HG03045 (cell line): ENCODE data around the gene VAMP2.
"Not testable (repeated sequence)": the region's sequence is repeated elsewhere in the genome, so short reads cannot be mapped to it uniquely, and the experiment has no call there.

Source experiments
- ATAC-seq: cut with Tn5 transposase; IDR thresholded peaks from one replicate; pipeline ENCODE4 v1.9.1; 2021; ENCODE audit warnings: mild to moderate bottlenecking, moderate library complexity; ENCODE audit not compliant: unreplicated experiment

Gene VAMP2

GRCh38 chr17:8176197-8176940 lies 13.6 kb upstream of the VAMP2 start, which contains the start of gene TMEM107:
TMEM107 (minus strand) TSS chr17:8176380; CDS start chr17:8176286, 94 bp downstream.
- peak; percentile 39 for ATAC-seq

DNA sequence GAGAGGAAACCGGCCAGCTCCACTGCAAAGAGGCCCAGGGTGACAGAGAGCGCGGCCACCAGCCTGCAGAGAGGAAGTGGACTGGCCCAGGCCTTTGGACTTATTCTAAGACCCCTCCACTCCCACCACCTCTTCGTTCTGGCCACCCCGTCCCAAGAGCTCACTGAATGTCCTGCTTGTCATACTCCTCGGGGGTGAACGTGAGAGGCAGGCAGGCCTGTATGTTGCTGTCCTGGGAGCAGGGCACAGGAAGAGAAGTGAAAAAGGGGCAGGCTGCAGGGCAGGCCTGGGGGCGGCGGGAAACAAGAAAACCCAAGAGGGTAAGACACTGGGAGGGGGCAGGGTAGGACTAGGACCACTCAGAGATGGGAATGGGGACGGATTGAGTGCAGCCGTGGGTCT lies 13.0 kb upstream of the VAMP2 start:
- no peak for ATAC-seq

GRCh38 chr17:8173871-8174322 lies 11.1 kb upstream of the VAMP2 start:
- no peak for ATAC-seq

GRCh38 chr17:8173056-8173870 lies 10.5 kb upstream of the VAMP2 start:
- ATAC-seq, result peak; percentile 68

- ATAC-seq, result not testable (repeated sequence)
These were observed 7.4 kb upstream of the VAMP2 start for GRCh38 chr17:8170186-8170585.

DNA sequence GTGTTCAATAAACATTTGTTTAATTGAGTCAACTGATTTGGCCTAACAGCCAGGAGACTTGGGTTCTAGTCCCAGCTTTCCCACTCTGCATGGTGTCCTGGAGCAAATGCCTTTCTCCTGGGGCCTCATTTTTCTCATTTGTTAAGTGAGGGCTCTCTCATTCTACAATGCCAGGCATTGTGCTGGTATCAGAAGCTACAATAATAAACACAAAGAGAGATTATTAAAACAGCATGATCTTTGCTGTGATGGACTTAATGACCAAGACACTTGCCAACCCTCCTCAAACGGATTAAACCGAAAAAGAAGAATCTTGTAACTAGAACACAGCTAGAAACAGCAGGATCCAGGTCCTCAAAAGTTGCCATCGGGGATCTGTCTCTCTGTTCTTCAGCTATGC lies 4.8 kb upstream of the VAMP2 start:
- no peak for ATAC-seq

DNA sequence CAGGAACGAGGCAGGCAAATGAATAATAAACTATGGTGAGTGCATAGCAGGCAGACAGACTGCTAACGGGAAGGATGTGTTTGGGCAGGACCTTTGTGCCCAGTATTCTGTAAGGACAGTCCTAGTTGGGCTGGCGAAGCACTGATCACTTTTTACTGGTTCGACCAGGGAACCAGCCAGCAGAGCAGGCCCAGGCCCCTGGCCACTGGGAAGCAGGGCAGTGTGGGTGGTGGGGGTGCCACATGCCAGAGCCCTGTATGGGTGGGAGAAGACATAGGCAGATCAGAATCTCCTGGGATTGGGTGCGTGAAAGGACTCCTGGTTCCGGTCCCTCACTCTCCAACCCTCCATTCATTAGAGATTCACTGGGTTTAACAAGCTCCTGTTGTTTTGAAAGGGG lies 4.0 kb upstream of the VAMP2 start:
- no peak for ATAC-seq

DNA sequence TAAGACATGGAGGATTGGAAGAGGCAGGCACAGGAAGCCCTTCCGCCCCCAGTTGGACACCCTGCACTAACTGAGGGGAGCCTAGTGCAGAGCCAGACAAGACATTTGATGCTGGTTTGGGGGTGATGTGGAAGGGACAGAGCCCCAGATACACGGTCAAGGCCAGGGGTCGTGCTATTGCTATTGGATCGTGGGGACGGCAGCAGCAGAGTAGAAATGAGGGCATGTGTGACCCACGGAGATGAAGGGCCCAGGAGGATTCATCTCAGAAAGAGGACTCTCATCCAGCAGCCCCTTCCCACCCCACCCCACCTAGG lies 2.0 kb upstream of the VAMP2 start:
- ATAC-seq, result no peak

- no peak for ATAC-seq
These were observed 1.4 kb upstream of the VAMP2 start for GRCh38 chr17:8163978-8164814.

DNA sequence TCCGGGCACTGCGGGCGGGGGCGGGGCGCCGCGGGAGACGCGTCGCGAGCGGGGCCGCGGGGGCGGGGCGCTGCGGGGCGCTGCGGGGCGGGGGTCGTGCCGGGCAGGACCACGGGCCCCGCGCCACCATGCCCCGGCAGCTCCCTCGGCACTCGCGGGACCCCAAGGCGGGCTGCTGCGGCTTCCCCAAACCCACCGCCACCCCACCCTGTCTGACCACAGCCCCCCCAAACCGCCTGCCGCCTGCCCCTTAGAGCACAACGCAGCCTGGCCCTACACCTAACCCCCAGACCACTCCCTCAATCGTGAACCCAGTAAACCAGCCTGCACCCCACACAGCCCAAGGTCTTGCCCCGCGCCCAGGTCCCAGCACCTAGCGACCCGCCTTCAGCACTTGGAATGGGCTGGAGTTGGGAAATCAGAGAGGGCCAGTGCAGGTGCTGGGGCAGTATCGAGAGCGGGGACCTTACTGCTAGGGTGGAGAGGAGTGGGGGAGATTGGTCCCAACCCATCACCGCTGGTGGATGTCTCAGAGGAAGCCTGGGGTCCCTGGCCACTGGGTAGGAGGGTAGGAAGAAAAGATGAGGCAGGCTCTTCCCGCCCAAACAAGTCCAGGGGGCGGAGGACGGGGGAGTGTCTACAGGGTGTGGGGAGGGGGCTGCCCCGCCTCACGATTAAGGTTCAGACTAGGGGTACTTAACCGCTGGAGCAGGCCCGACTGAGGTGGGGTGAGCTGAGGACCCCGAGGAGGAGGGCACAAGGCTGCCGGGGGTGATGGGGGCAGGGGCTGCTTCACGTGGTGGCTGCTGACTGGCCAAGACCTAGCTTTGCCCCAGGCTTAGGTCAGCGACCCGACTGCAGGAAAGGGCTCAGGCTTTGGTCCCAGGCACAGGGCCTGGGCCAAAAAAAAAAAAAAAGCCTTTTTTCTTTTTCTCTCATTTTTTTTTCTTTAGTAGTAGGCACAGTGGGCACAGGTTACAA lies 539 bp upstream of the VAMP2 start:
- ATAC-seq, result no peak

GRCh38 chr17:8161289-8162232 lies 1.2 kb downstream of the VAMP2 start:
- ATAC-seq, result no peak

DNA sequence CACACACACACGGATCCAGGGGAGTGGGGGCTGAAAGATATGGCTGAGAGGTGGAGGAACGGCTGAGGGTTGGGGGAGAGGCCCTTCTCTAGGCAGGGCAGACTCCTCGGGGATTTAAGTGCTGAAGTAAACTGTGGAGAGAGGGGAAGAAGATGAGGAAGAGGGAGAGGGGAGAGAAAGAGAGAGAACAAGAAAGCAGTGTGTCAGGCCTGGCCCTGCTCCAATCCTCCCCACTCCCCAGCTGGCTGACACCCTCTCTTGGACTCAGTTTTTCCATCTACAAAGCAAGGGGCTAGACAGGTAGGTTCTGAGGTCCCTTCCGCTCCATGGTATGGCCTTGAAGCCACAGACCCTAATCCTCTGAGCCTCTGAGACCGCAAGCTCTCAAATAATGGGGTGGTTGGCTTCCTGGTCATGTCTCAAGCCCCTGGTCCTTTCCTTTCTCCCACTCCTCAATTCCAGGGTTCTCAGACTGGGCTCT lies 2.0 kb downstream of the VAMP2 start:
- ATAC-seq, result no peak

DNA sequence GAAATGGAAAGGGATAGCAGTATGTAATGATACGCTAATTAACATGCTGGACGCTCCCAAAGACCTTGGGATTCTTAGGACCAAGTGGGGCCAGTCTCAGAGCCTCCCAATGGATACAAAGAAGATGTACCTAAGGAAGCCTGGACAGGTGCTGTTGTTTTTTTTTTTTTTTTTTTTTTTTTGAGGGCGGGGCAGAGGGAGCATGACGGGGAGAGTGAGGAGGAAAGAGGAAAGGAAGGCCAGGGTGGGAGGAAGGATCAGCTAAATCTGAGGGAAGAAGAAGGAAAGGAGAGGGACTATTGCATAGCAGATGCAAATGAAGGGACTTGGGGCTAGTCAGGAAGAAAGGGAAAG lies 2.5 kb downstream of the VAMP2 start:
- no peak for ATAC-seq

DNA sequence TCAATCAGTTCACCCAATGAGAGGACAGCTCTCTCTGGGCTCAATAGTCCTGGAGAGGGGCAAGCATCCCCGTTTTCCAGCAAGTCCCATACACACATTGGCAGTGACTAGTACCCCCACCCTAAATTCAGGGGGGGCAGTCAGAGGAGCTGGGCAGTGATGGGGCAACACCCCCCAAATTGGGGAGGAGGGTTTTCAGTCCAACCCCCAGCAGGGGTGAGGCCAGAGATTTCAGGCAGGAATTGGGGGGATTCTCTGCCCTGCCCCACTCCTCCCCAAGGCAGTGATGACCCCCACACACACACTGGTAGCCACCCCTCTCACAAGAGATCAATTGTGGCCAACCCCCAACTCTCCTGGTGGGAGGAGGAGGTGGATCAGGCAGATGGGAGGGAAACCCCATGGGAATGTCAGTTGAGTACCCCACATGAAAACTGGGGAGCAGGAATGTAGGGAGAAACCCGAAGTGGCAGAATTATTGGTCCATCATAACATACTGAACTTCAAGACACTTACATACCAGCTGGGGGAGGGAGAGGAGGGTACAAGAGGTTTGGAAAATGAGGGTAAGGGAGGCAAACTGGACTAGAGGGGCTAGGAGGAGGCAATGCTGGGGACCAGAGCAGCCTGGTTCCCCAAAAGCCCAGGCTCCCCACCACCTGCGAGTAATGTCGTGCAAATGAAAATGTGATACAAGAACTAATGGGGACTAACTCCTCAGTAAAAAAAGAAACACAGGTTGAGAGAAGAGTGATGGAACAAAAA lies 3.1 kb downstream of the VAMP2 start:
- ATAC-seq, result no peak

DNA sequence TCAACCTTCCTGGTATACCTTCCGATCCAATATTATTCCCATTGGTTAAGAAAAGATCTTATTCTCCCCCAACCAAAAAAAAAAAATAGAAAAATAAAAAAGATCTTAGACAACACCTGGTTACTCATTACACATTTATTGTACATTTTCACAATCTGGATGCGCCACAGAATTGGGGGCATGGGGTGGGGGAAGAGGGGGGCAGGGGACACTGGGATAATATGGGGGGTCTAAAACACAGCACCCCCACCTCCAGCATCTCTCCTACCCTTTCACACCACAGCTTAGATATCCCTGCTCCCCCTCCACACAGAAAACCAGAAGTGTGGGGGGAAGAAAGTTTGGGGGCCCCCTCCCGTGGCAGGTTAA lies 3.7 kb downstream of the VAMP2 start:
- ATAC-seq, result no peak

- ATAC-seq, result no peak
These were observed 4.3 kb downstream of the VAMP2 start for GRCh38 chr17:8158267-8159031.

DNA sequence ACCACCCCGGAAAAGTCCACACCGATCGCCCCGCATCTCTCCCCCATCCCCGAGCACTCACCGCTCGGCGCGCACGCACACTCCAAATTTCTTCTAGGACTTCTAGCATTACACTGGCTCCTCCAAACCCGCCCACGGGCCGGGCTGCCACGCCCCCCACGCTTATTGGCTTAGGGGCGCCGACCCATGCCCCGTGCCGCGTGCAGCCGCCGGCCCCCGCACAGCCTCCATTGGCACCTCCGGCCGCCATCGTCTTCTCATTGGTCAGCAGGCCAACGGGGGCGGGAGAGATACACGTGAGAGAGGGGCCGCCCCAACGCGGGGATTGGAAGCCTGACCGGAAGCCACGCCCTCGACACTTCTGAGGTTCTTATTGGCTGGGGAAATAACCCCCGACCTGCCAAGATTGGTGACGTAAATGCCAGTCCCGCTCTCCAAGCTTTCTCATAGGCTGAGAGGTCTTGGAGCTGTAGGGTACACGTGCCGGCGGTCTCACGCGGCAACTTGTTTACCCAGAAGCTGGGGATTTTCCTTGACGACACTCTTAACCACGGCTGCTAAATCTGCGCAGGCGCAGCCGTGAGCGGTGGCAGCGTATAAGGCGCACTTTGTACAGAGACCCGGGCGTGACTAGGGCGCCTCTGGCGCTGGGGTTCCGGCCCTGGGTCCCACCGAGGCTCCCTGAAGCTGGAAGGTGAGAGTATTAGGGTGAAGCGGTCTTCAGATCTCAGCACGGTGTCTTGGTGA lies 6.3 kb downstream of the VAMP2 start:
- ATAC-seq, result peak; percentile 75
